ENCODE data around the gene C11orf42. TPM values are rescaled to one million over a fixed set of nuclear protein-coding genes. Genes with fewer than 3 reads are reported as not detected.
A peak's percentile ranks its signal among the peaks of the same experiment; 100 is the strongest.

C11orf42 gene
- total RNA-seq, 2 donors from 2014 or later: not detected

GRCh38 chr11:6234387-6235107, 29.2 kb downstream of the C11orf42 start, which contains the start of gene FHIP1B:
Gene FHIP1B, minus strand, starts transcription at chr11:6234636. Its CDS starts 10,120 bp downstream, at chr11:6224516.
- WGBS, 2 donors: 0% methylated on average over 45 to 61 of the region's 62 CpGs
- peak; percentile 95 for ATAC-seq

GRCh38 chr11:6237266-6237665, 31.9 kb downstream of the C11orf42 start:
- Histone ChIP-seq H3K4me1 (peaks cover 20% of the 10 kb centered on the region), H3K9me3 (no peaks in the 10 kb centered on the region), H3K27ac (no peak overlapping the region), H3K4me3 (no peak overlapping the region), H3K36me3 (replicated peaks in 1 of 2; ENCODE audit: insufficient read depth in 1 of 2, low read depth in 2 of 2) (no peaks in the 10 kb centered on the region), H3K27me3 (no peaks in the 10 kb centered on the region)
- DNase-seq (no peak), ATAC-seq (no peak)
- intact Hi-C loops (cut with DNase I): no loop called here
- WGBS, 2 donors: 72 to 84% methylated on average over 4 of the region's 4 CpGs
- no peak for TF ChIP-seq POLR2A (IDR thresholded peaks at IDR 0.05)
- TF ChIP-seq, protein P1, sequence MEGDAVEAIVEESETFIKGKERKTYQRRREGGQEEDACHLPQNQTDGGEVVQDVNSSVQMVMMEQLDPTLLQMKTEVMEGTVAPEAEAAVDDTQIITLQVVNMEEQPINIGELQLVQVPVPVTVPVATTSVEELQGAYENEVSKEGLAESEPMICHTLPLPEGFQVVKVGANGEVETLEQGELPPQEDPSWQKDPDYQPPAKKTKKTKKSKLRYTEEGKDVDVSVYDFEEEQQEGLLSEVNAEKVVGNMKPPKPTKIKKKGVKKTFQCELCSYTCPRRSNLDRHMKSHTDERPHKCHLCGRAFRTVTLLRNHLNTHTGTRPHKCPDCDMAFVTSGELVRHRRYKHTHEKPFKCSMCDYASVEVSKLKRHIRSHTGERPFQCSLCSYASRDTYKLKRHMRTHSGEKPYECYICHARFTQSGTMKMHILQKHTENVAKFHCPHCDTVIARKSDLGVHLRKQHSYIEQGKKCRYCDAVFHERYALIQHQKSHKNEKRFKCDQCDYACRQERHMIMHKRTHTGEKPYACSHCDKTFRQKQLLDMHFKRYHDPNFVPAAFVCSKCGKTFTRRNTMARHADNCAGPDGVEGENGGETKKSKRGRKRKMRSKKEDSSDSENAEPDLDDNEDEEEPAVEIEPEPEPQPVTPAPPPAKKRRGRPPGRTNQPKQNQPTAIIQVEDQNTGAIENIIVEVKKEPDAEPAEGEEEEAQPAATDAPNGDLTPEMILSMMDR (IDR thresholded peaks at IDR 0.05): no peak

More at GRCh38 chr11:6234387-6235107, 29.2 kb downstream of the C11orf42 start, which contains the start of gene FHIP1B:
- peak; percentile 100 for DNase-seq
- peak within 1 kb of the TSS; percentile 53 to 72 for H3K4me3 ChIP-seq
- no peaks in the 10 kb centered on the region for H3K9me3 ChIP-seq
- peaks cover 20% of the 10 kb centered on the region for H3K4me1 ChIP-seq
- H3K27ac ChIP-seq: peak within 1 kb of the TSS; percentile 71 to 94 (median 87)
- H3K27me3 ChIP-seq: no peaks in the 10 kb centered on the region
- TF ChIP-seq, protein P1 (IDR thresholded peaks at IDR 0.05): peak in 3 of 7 experiments; percentile 5 to 26 (median 10)
- TF ChIP-seq POLR2A (IDR thresholded peaks at IDR 0.05): peak in 1 of 3 donors; percentile 26
- intact Hi-C loops (cut with DNase I): no loop called here
- H3K36me3 ChIP-seq (replicated peaks in 1 of 2; ENCODE audit: insufficient read depth in 1 of 2, low read depth in 2 of 2): no peaks in the 10 kb centered on the region

GRCh38 chr11:6237761-6238302, 32.5 kb downstream of the C11orf42 start:
- no peaks in the 10 kb centered on the region for H3K9me3 ChIP-seq
- peaks cover 17% of the 10 kb centered on the region for H3K4me1 ChIP-seq
- DNase-seq: no peak
- no peak overlapping the region for H3K27ac ChIP-seq
- TF ChIP-seq POLR2A (IDR thresholded peaks at IDR 0.05): no peak
- TF ChIP-seq, protein P1 (IDR thresholded peaks at IDR 0.05): no peak
- WGBS, 2 donors: 79 to 86% methylated on average over 5 of the region's 5 CpGs
- intact Hi-C loops (cut with DNase I): no loop called here
- H3K27me3 ChIP-seq: no peaks in the 10 kb centered on the region
- no peak overlapping the region for H3K4me3 ChIP-seq
- no peak for ATAC-seq
- no peaks in the 10 kb centered on the region for H3K36me3 ChIP-seq (replicated peaks in 1 of 2; ENCODE audit: insufficient read depth in 1 of 2, low read depth in 2 of 2)

DNA sequence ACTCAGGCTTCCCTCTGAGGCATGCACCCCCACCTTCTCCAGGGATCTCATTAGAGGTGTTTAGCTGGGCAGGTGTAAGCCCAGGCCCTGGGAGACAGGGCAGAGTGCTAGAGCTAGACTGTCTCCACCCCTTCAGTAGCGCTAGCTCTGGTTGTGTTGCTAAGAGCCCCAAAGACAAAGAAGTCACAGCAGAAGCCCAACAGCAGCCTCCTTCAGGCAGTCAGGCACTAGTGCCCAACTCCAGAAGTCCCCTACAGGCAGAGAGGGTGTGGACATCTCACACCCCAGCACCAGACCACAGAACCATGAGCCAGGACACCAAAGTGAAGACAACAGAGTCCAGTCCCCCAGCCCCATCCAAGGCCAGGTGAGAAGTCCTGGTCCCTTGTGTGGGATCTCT, 33.5 kb downstream of the C11orf42 start, which contains the start of gene CNGA4:
Gene CNGA4 (plus strand): TSS at position 188 of the 400 bp plus-strand sequence. CDS start 118 bp downstream, at position 306.
- Histone ChIP-seq H3K9me3 (no peaks in the 10 kb centered on the region), H3K27me3 (no peaks in the 10 kb centered on the region), H3K4me1 (peaks cover 7% of the 10 kb centered on the region), H3K36me3 (replicated peaks in 1 of 2; ENCODE audit: insufficient read depth in 1 of 2, low read depth in 2 of 2) (no peaks in the 10 kb centered on the region), H3K4me3 (no peak within 1 kb of the TSS), H3K27ac (no peak within 1 kb of the TSS)
- 75 to 100% methylated on average over 1 of the region's 1 CpG for WGBS, 2 donors
- ATAC-seq (no peak), DNase-seq (no peak)
- no peak for TF ChIP-seq POLR2A (IDR thresholded peaks at IDR 0.05)
- TF ChIP-seq, protein P1 (IDR thresholded peaks at IDR 0.05): no peak
- intact Hi-C loops (cut with DNase I): no loop called here

All from body of pancreas (tissue), 4 donors.